HG03108 (cell line): ENCODE results near the gene IDUA.

Source experiments
- ATAC-seq: cut with Tn5 transposase; IDR thresholded peaks from one replicate; pipeline ENCODE4 v1.9.1; 2021; ENCODE audit warnings: moderate library complexity; ENCODE audit not compliant: unreplicated experiment

The IDUA gene

GRCh38 chr4:985123-985830 is 1.6 kb upstream of the IDUA start:
- ATAC-seq, result no peak

- no peak for ATAC-seq
These were observed 391 bp upstream of the IDUA start for GRCh38 chr4:986428-986878.

GRCh38 chr4:987624-988513 is 1.0 kb downstream of the IDUA start:
- ATAC-seq, result no peak

GRCh38 chr4:988726-989721 is 2.2 kb downstream of the IDUA start:
- no peak for ATAC-seq

- no peak for ATAC-seq
These were observed 3.1 kb downstream of the IDUA start for GRCh38 chr4:989722-990471.

GRCh38 chr4:990746-991367 is 4.0 kb downstream of the IDUA start:
- no peak for ATAC-seq

GRCh38 chr4:991451-992296 is 4.8 kb downstream of the IDUA start:
- ATAC-seq, result no peak

GRCh38 chr4:992297-993110 is 5.7 kb downstream of the IDUA start:
- no peak for ATAC-seq

GRCh38 chr4:993111-994029 is 6.5 kb downstream of the IDUA start, which contains the start of gene SLC26A1:
Gene SLC26A1 (minus strand): TSS chr4:993404. CDS start chr4:991703, 1,701 bp downstream.
- no peak for ATAC-seq

GRCh38 chr4:995311-996026 is 8.6 kb downstream of the IDUA start:
- no peak for ATAC-seq

GRCh38 chr4:996030-996996 is 9.5 kb downstream of the IDUA start:
- no peak for ATAC-seq

- no peak for ATAC-seq
These were observed 10.1 kb downstream of the IDUA start for GRCh38 chr4:996997-997374.

- ATAC-seq, result no peak
These were observed 10.7 kb downstream of the IDUA start for GRCh38 chr4:997375-998071.

- no peak for ATAC-seq
These were observed 11.3 kb downstream of the IDUA start for GRCh38 chr4:998096-998691.
